B cell (primary cell): ENCODE results near the gene AQP6. TPM values are rescaled to one million over a fixed set of nuclear protein-coding genes. Genes with fewer than 3 reads are reported as not detected.

Experiments
- ATAC-seq: fragments of 200-7000 bp; cut with Tn5 transposase; one replicate; pipeline ENCODE4 v1.10.0; 2021; ENCODE audit warnings: low read depth, mild to moderate bottlenecking, moderate number of reproducible peaks, moderate library complexity
- CTCF ChIA-PET: fragments of 350-600 bp; sonication (Branson Sonifier 250); formaldehyde crosslinking; loops from one replicate; lab custom pipeline; 2021; ENCODE audit warnings: antibody characterized with exemption, inconsistent platforms; lab: Charles Lee
- POLR2A ChIA-PET: fragments of 350-600 bp; sonication (Branson Sonifier 250); formaldehyde crosslinking; loops from one replicate; lab custom pipeline; 2021; ENCODE audit warnings: antibody characterized with exemption; lab: Charles Lee
- DNase-seq: peaks from one replicate; pipeline ENCODE4 v3.0.0; 2013
- H2AFZ ChIP-seq: 2 replicates; pipeline ENCODE4 v1.6.1; 2012; ENCODE audit warnings: mild to moderate bottlenecking, low read depth, low read length; ENCODE audit not compliant: insufficient read depth, poor library complexity, severe bottlenecking
- H3K27ac ChIP-seq, 2 donors: 1 replicate in 1 of 2; 2 replicates in 1 of 2; pipeline ENCODE4 v1.5.1; 2012 to 2013; ENCODE audit warnings: low read length in 2 of 2, mild to moderate bottlenecking in 2 of 2, moderate library complexity in 1 of 2
- H3K27me3 ChIP-seq, 4 experiments: fragments of 200-600 bp in 1 of 4; sonication (generic) in 1 of 4; replicated peaks in 1 of 4; 1 replicate in 2 of 4; 2 replicates in 2 of 4; pipeline versions ENCODE4 v1.6.1 to v1.7.0; 2013 to 2016; ENCODE audit warnings: low read length in 3 of 4, mild to moderate bottlenecking in 2 of 4, mixed read lengths in 1 of 4, moderate library complexity in 1 of 4; ENCODE audit not compliant: insufficient read depth in 4 of 4, control insufficient read depth in 3 of 4; ENCODE audit errors: control extremely low read depth in 1 of 4
- H3K36me3 ChIP-seq, 2 experiments: replicated peaks in 1 of 2; 1 replicate in 1 of 2; 2 replicates in 1 of 2; pipeline versions ENCODE4 v1.6.1 to v1.7.1; 2013; ENCODE audit warnings: low read length in 1 of 2; ENCODE audit not compliant: insufficient read depth in 2 of 2, control insufficient read depth in 1 of 2; ENCODE audit errors: control extremely low read depth in 1 of 2, extremely low read depth in 1 of 2
- H3K4me1 ChIP-seq, 2 donors: fragments of 200-600 bp in 1 of 2; sonication (generic) in 1 of 2; 1 replicate in 1 of 2; 2 replicates in 1 of 2; pipeline versions ENCODE4 v1.5.1 to v1.6.1; 2013 to 2017; ENCODE audit warnings: low read length in 2 of 2; ENCODE audit not compliant: control insufficient read depth in 2 of 2, insufficient read depth in 2 of 2
- H3K4me2 ChIP-seq: replicated peaks from 2 replicates; pipeline ENCODE3; 2012; ENCODE audit warnings: mild to moderate bottlenecking, low read depth, low read length; ENCODE audit not compliant: poor library complexity, severe bottlenecking
- H3K4me3 ChIP-seq, 5 experiments: fragments of 200-600 bp in 1 of 5; sonication (generic) in 1 of 5; 1 replicate in 3 of 5; 2 replicates in 2 of 5; pipeline versions ENCODE4 v1.5.1 to v1.7.0; 2011 to 2016; ENCODE audit warnings: low read length in 4 of 5, mild to moderate bottlenecking in 4 of 5, low read depth in 2 of 5, control low read depth in 1 of 5, moderate library complexity in 1 of 5; ENCODE audit not compliant: insufficient read depth in 1 of 5; ENCODE audit errors: control extremely low read depth in 1 of 5, extremely low read depth in 1 of 5
- H3K79me2 ChIP-seq: fragments of 200-600 bp; sonication (generic); one replicate; pipeline ENCODE4 v1.6.0; 2016; ENCODE audit warnings: low read length; ENCODE audit not compliant: control insufficient read depth, insufficient read depth
- H3K9ac ChIP-seq: fragments of 200-600 bp; sonication (generic); 2 replicates; pipeline ENCODE4 v1.6.1; 2017; ENCODE audit warnings: mild to moderate bottlenecking, low read length, moderate library complexity
- H3K9me3 ChIP-seq, 3 donors: one replicate each; pipeline versions ENCODE4 v1.6.1 to v1.7.1; 2013; ENCODE audit warnings: low read length in 2 of 3; ENCODE audit not compliant: control insufficient read depth in 2 of 3, insufficient read depth in 1 of 3; ENCODE audit errors: control extremely low read depth in 1 of 3
- H4K20me1 ChIP-seq: 2 replicates; pipeline ENCODE4 v1.6.0; 2012; ENCODE audit warnings: mild to moderate bottlenecking, low read length; ENCODE audit not compliant: insufficient read depth, control insufficient read depth, poor library complexity, severe bottlenecking
- H3K27ac Mint-ChIP-seq: one replicate; pipeline ENCODE4 v1.8.0; 2021; ENCODE audit warnings: mixed read lengths
- H3K27me3 Mint-ChIP-seq: one replicate; pipeline ENCODE4 v1.8.0; 2021; ENCODE audit warnings: mixed read lengths
- H3K4me1 Mint-ChIP-seq: one replicate; pipeline ENCODE4 v1.8.0; 2021; ENCODE audit warnings: mixed read lengths
- H3K4me3 Mint-ChIP-seq: one replicate; pipeline ENCODE4 v1.8.0; 2021; ENCODE audit warnings: mixed read lengths
- H3K9me3 Mint-ChIP-seq: one replicate; pipeline ENCODE4 v1.8.0; 2022; ENCODE audit warnings: mixed read lengths; ENCODE audit not compliant: insufficient read depth
- EZH2 ChIP-seq: IDR thresholded peaks from 2 replicates; pipeline ENCODE4 v1.6.1; 2012; ENCODE audit warnings: borderline replicate concordance, low read depth, mild to moderate bottlenecking, moderate library complexity, low read length; ENCODE audit not compliant: insufficient read depth, poor library complexity, severe bottlenecking
- WGBS: methylation state at CpG from one replicate; pipeline ENCODE4 v1.1.5; 2013; ENCODE audit warnings: missing lambda C conversion rate; ENCODE audit not compliant: insufficient coverage; 5-methylcytosine and 5-hydroxymethylcytosine counted together
- intact Hi-C: fragments of 100-400 bp; cut with micrococcal nuclease; formaldehyde crosslinking; loops from one replicate; pipeline ENCODE4 v1.10.0; 2022
- polyA plus RNA-seq: library from polyadenylated mRNA; depleted of rRNA; stranded (reverse); fragments of >200 nt; gene quantifications from 2 replicates; pipeline ENCODE4 v1.2.3, GENCODE V29; 2012
- total RNA-seq, 2 donors: library from RNA; stranded (reverse); fragments of 120-200 nt in 1 of 2; gene quantifications; 1 replicate in 1 of 2; 2 replicates in 1 of 2; pipeline versions ENCODE4 v1.2.3 to v1.2.4, GENCODE V29; 2013 to 2022
- TF ChIP-seq, protein P1 (sequence below): fragments of 200-600 bp; IDR thresholded peaks from one replicate; pipeline ENCODE4 v1.8.0; 2022; ENCODE audit warnings: antibody characterized with exemption, mild to moderate bottlenecking

The AQP6 gene
- total and polyA plus RNA-seq, 2 donors (not counting 1 experiment from before 2014, with no cell fraction given): not detected

DNA sequence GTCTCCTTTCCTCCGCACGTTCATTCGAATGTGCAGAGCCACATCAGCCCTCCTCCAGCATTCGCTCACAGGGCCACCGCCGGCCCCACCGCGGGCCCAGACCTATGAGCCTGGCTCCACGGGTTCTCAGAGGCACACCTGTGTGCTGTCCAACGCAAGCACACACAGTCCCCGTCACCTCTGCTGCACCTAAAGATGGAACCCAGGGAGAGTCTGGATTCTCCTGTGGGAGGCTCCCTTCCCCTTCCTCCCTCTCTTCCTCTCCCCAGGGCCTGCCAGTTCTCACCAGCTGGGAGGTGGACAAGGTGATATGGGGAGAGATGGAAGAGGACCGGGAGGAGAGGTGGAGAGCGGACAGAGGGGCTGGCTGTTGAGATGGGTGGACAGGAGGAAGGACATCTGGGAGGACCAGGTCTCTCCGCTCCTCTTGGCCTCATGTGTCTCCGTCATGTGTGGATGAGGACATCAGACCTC, 4.9 kb upstream of the AQP6 start:
- no peaks in the 10 kb centered on the region for H3K9me3 Mint-ChIP-seq
- no peaks in the 10 kb centered on the region for H3K36me3 ChIP-seq
- peak overlapping the region; percentile 97 for H3K4me2 ChIP-seq
- H2AFZ ChIP-seq: peak overlapping the region; percentile 84
- CTCF ChIA-PET: interaction anchor here (0.5 to 6.5 kb wide), 36 partner anchors 9 to 255 kb away, joined by 3 to 93 read pairs (median 6); partner anchors contain the start of genes AQP2 and TMBIM6
- no peaks in the 10 kb centered on the region for H3K79me2 ChIP-seq
- intact Hi-C loops: loop anchor here (2.0 kb wide), 1 partner anchor 207 kb away; no protein-coding TSS in a partner anchor
- H3K27me3 ChIP-seq: peaks cover 0 to 64% (median 16%) of the 10 kb centered on the region in 4 experiments
- TF ChIP-seq, protein P1, sequence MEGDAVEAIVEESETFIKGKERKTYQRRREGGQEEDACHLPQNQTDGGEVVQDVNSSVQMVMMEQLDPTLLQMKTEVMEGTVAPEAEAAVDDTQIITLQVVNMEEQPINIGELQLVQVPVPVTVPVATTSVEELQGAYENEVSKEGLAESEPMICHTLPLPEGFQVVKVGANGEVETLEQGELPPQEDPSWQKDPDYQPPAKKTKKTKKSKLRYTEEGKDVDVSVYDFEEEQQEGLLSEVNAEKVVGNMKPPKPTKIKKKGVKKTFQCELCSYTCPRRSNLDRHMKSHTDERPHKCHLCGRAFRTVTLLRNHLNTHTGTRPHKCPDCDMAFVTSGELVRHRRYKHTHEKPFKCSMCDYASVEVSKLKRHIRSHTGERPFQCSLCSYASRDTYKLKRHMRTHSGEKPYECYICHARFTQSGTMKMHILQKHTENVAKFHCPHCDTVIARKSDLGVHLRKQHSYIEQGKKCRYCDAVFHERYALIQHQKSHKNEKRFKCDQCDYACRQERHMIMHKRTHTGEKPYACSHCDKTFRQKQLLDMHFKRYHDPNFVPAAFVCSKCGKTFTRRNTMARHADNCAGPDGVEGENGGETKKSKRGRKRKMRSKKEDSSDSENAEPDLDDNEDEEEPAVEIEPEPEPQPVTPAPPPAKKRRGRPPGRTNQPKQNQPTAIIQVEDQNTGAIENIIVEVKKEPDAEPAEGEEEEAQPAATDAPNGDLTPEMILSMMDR: no peak
- no peak for TF ChIP-seq EZH2
- H3K27ac ChIP-seq: no peak overlapping the region
- no peaks in the 10 kb centered on the region for H4K20me1 ChIP-seq
- H3K4me3 ChIP-seq: peak overlapping the region in 4 of 5 experiments; percentile 21 to 66 (median 39)
- no peaks in the 10 kb centered on the region for H3K9me3 ChIP-seq
- WGBS: 33% methylated on average over 14 of the region's 15 CpGs
- no peak for DNase-seq
- no peak overlapping the region for H3K27ac Mint-ChIP-seq
- peak; percentile 4 for ATAC-seq
- POLR2A ChIA-PET: no interaction called here
- H3K4me3 Mint-ChIP-seq: peak overlapping the region; percentile 81
- peaks cover 11% of the 10 kb centered on the region in 2 donors for H3K4me1 ChIP-seq
- peaks cover 7% of the 10 kb centered on the region for H3K4me1 Mint-ChIP-seq
- H3K9ac ChIP-seq: peak overlapping the region; percentile 69
- H3K27me3 Mint-ChIP-seq: peaks cover 39% of the 10 kb centered on the region

DNA sequence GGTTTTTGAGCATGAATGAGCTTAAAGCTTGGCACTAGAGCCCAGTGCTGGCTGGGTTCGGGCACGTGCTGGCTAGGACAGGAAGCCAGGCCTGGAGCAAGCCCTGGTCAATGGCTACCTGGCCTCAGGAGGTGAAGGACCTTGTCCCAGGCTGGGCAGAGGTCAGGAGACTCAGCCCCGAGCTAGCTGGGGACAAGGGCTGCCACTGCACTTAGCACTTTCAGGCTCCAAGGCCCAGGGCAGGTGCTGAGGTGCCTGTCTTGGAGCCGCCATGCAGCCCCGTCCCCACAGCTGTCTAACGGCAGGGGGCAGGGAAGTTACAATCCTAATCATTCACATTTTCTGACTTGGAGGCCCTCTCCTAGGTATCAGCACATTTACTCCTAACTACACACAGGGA, 4.3 kb upstream of the AQP6 start:
- Histone ChIP-seq H2AFZ (no peak overlapping the region), H3K27me3 (peaks cover 0 to 57% (median 16%) of the 10 kb centered on the region in 4 experiments), H3K36me3 (no peaks in the 10 kb centered on the region), H3K4me3 (no peak overlapping the region), H3K27ac (no peak overlapping the region), H4K20me1 (no peaks in the 10 kb centered on the region), H3K4me2 (no peak overlapping the region), H3K4me1 (peaks cover 11% of the 10 kb centered on the region in 2 donors), H3K9me3 (no peaks in the 10 kb centered on the region), H3K79me2 (no peaks in the 10 kb centered on the region), H3K9ac (no peak overlapping the region)
- H3K4me3 Mint-ChIP-seq: peak overlapping the region; percentile 26
- no peaks in the 10 kb centered on the region for H3K9me3 Mint-ChIP-seq
- ATAC-seq: no peak
- intact Hi-C loops: no loop called here
- TF ChIP-seq, protein P1: no peak
- no peak for TF ChIP-seq EZH2
- ChIA-PET POLR2A (no interaction called here), CTCF (interaction anchor here (0.5 to 6.5 kb wide), 13 partner anchors 12 to 254 kb away, joined by 3 to 93 read pairs (median 3); partner anchors contain the start of gene TMBIM6)
- 91% methylated on average over 6 of the region's 6 CpGs for WGBS
- DNase-seq: no peak
- peaks cover 7% of the 10 kb centered on the region for H3K4me1 Mint-ChIP-seq
- H3K27me3 Mint-ChIP-seq: peaks cover 35% of the 10 kb centered on the region
- H3K27ac Mint-ChIP-seq: no peak overlapping the region
